Measurements from ENCODE around the gene SMG1. TPM values are rescaled to one million over a fixed set of nuclear protein-coding genes. Genes with fewer than 3 reads are reported as not detected.

SMG1 gene
- total RNA-seq, 2 experiments from 2014 or later = 78.9 to 91.3 TPM

GRCh38 chr16:18803569-18804462 is 122.4 kb downstream of the SMG1 start:
- Mint-ChIP-seq H3K27ac (peak overlapping the region; percentile 84), H3K9me3 (no peaks in the 10 kb centered on the region), H3K27me3 (peaks cover 7% of the 10 kb centered on the region), H3K4me1 (peaks cover 39% of the 10 kb centered on the region), H3K36me3 (peaks cover 28% of the 10 kb centered on the region), H3K4me3 (peak overlapping the region; percentile 48)
- no peak for DNase-seq

GRCh38 chr16:18802767-18803343 is 123.4 kb downstream of the SMG1 start:
- Mint-ChIP-seq H3K4me3 (peak overlapping the region; percentile 98), H3K27me3 (peaks cover 7% of the 10 kb centered on the region), H3K4me1 (peaks cover 45% of the 10 kb centered on the region), H3K36me3 (peaks cover 28% of the 10 kb centered on the region), H3K27ac (peak overlapping the region; percentile 65), H3K9me3 (no peaks in the 10 kb centered on the region)
- DNase-seq = no peak

- H3K27ac Mint-ChIP-seq = peak within 1 kb of the TSS; percentile 96
- H3K9me3 Mint-ChIP-seq = no peaks in the 10 kb centered on the region
- H3K36me3 Mint-ChIP-seq = peaks cover 33% of the 10 kb centered on the region
- peak; percentile 99 for DNase-seq
- peaks cover 7% of the 10 kb centered on the region for H3K27me3 Mint-ChIP-seq
- H3K4me3 Mint-ChIP-seq = peak within 1 kb of the TSS; percentile 98
- peaks cover 45% of the 10 kb centered on the region for H3K4me1 Mint-ChIP-seq
Measured at GRCh38 chr16:18801145-18801972, 124.8 kb downstream of the SMG1 start, which contains the start of gene ARL6IP1. TSS of gene ARL6IP1 (minus strand) at chr16:18801549. CDS start at chr16:18801466, 83 bp downstream.

- H3K9me3 Mint-ChIP-seq = no peaks in the 10 kb centered on the region
- H3K27ac Mint-ChIP-seq = peak overlapping the region; percentile 96
- peaks cover 7% of the 10 kb centered on the region for H3K27me3 Mint-ChIP-seq
- H3K4me1 Mint-ChIP-seq = peaks cover 45% of the 10 kb centered on the region
- peak overlapping the region; percentile 98 for H3K4me3 Mint-ChIP-seq
- H3K36me3 Mint-ChIP-seq = peaks cover 30% of the 10 kb centered on the region
- DNase-seq = no peak
Measured at GRCh38 chr16:18800775-18801144, 125.4 kb downstream of the SMG1 start.

- no peak for DNase-seq
- Mint-ChIP-seq H3K4me1 (peaks cover 45% of the 10 kb centered on the region), H3K9me3 (no peaks in the 10 kb centered on the region), H3K36me3 (peaks cover 30% of the 10 kb centered on the region), H3K27ac (peak overlapping the region; percentile 96), H3K4me3 (peak overlapping the region; percentile 98), H3K27me3 (peaks cover 7% of the 10 kb centered on the region)
Measured at GRCh38 chr16:18800293-18800692, 125.9 kb downstream of the SMG1 start.

GRCh38 chr16:18799500-18799899 is 126.7 kb downstream of the SMG1 start:
- H3K27ac Mint-ChIP-seq = peak overlapping the region; percentile 96
- H3K36me3 Mint-ChIP-seq = peaks cover 30% of the 10 kb centered on the region
- peaks cover 7% of the 10 kb centered on the region for H3K27me3 Mint-ChIP-seq
- peaks cover 40% of the 10 kb centered on the region for H3K4me1 Mint-ChIP-seq
- no peak for DNase-seq
- H3K9me3 Mint-ChIP-seq = no peaks in the 10 kb centered on the region
- H3K4me3 Mint-ChIP-seq = peak overlapping the region; percentile 98

- peaks cover 38% of the 10 kb centered on the region for H3K36me3 Mint-ChIP-seq
- no peaks in the 10 kb centered on the region for H3K9me3 Mint-ChIP-seq
- H3K4me1 Mint-ChIP-seq = peaks cover 27% of the 10 kb centered on the region
- no peak overlapping the region for H3K4me3 Mint-ChIP-seq
- no peak for DNase-seq
- H3K27ac Mint-ChIP-seq = no peak overlapping the region
- H3K27me3 Mint-ChIP-seq = peaks cover 7% of the 10 kb centered on the region
Measured at GRCh38 chr16:18797746-18798145, 128.5 kb downstream of the SMG1 start.

GRCh38 chr16:18796377-18796776 is 129.8 kb downstream of the SMG1 start:
- Mint-ChIP-seq H3K9me3 (no peaks in the 10 kb centered on the region), H3K27ac (no peak overlapping the region), H3K36me3 (peaks cover 40% of the 10 kb centered on the region), H3K4me1 (peaks cover 17% of the 10 kb centered on the region), H3K4me3 (no peak overlapping the region), H3K27me3 (peaks cover 5% of the 10 kb centered on the region)
- DNase-seq = no peak

- H3K4me3 Mint-ChIP-seq = no peak overlapping the region
- peaks cover 59% of the 10 kb centered on the region for H3K36me3 Mint-ChIP-seq
- H3K27ac Mint-ChIP-seq = no peak overlapping the region
- peaks cover 14% of the 10 kb centered on the region for H3K4me1 Mint-ChIP-seq
- no peak for DNase-seq
- no peaks in the 10 kb centered on the region for H3K9me3 Mint-ChIP-seq
- peaks cover 8% of the 10 kb centered on the region for H3K27me3 Mint-ChIP-seq
Measured at GRCh38 chr16:18792836-18793433, 133.3 kb downstream of the SMG1 start.

GRCh38 chr16:18789850-18790706 is 136.1 kb downstream of the SMG1 start, which contains the start of gene RPS15A:
TSS of gene RPS15A (minus strand) at chr16:18790334. CDS start at chr16:18789113, 1,221 bp downstream.
- Mint-ChIP-seq H3K9me3 (no peaks in the 10 kb centered on the region), H3K4me1 (peaks cover 40% of the 10 kb centered on the region), H3K27ac (peak within 1 kb of the TSS; percentile 98), H3K4me3 (peak within 1 kb of the TSS; percentile 89), H3K27me3 (peaks cover 8% of the 10 kb centered on the region), H3K36me3 (peaks cover 75% of the 10 kb centered on the region)
- DNase-seq = peak; percentile 92

- H3K36me3 Mint-ChIP-seq = peaks cover 81% of the 10 kb centered on the region
- H3K27ac Mint-ChIP-seq = peak overlapping the region; percentile 98
- peaks cover 46% of the 10 kb centered on the region for H3K4me1 Mint-ChIP-seq
Measured at GRCh38 chr16:18789515-18789849, 136.7 kb downstream of the SMG1 start.

GRCh38 chr16:18788828-18789514 is 137.2 kb downstream of the SMG1 start:
- Mint-ChIP-seq H3K27me3 (peaks cover 8% of the 10 kb centered on the region), H3K9me3 (no peaks in the 10 kb centered on the region), H3K27ac (peak overlapping the region; percentile 98), H3K36me3 (peaks cover 81% of the 10 kb centered on the region), H3K4me1 (peaks cover 47% of the 10 kb centered on the region), H3K4me3 (peak overlapping the region; percentile 89)
- DNase-seq = no peak

More at GRCh38 chr16:18789515-18789849, 136.7 kb downstream of the SMG1 start:
- peak overlapping the region; percentile 89 for H3K4me3 Mint-ChIP-seq
- H3K9me3 Mint-ChIP-seq = no peaks in the 10 kb centered on the region
- peaks cover 8% of the 10 kb centered on the region for H3K27me3 Mint-ChIP-seq
- DNase-seq = no peak

- Mint-ChIP-seq H3K27me3 (peaks cover 8% of the 10 kb centered on the region), H3K9me3 (no peaks in the 10 kb centered on the region), H3K4me1 (peaks cover 54% of the 10 kb centered on the region), H3K36me3 (peaks cover 69% of the 10 kb centered on the region), H3K27ac (peak overlapping the region; percentile 79), H3K4me3 (peak overlapping the region; percentile 89)
- DNase-seq = no peak
Measured at GRCh38 chr16:18784917-18785623, 141.1 kb downstream of the SMG1 start.

Data from activated naive CD8-positive, alpha-beta T cell treated with anti-CD3 and anti-CD28 coated beads for 36 hours (primary cell).